CD14-positive monocyte (primary cell): ENCODE measurements around the gene KIAA1549. TPM values are rescaled to one million over a fixed set of nuclear protein-coding genes. Genes with fewer than 3 reads are reported as not detected.

Source experiments
- DNase-seq, 3 donors: peaks; one replicate each; pipeline ENCODE4 v3.0.0-alpha.2; 2011 to 2022
- H2AFZ ChIP-seq: 2 replicates; pipeline ENCODE4 v1.6.0; 2012; ENCODE audit warnings: mild to moderate bottlenecking, low read depth, low read length, inconsistent platforms; ENCODE audit not compliant: insufficient read depth, poor library complexity, severe bottlenecking
- H3K27ac ChIP-seq, 2 donors: 1 replicate in 1 of 2; 2 replicates in 1 of 2; pipeline ENCODE4 v1.5.1; 2012 to 2013; ENCODE audit warnings: low read length in 2 of 2, control low read depth in 1 of 2, inconsistent platforms in 1 of 2, low read depth in 1 of 2, mild to moderate bottlenecking in 1 of 2
- H3K27me3 ChIP-seq, 2 donors: one replicate each; pipeline versions ENCODE4 v1.6.0 to v1.6.1; 2011 to 2013; ENCODE audit warnings: low read length in 2 of 2; ENCODE audit not compliant: control insufficient read depth in 2 of 2, insufficient read depth in 2 of 2
- H3K36me3 ChIP-seq, 2 donors: replicated peaks in 1 of 2; 1 replicate in 1 of 2; 2 replicates in 1 of 2; pipeline versions ENCODE4 v1.5.1 to v1.6.1; 2012 to 2013; ENCODE audit warnings: low read length in 2 of 2, control low read depth in 1 of 2, inconsistent platforms in 1 of 2, mild to moderate bottlenecking in 1 of 2; ENCODE audit not compliant: insufficient read depth in 2 of 2, control insufficient read depth in 1 of 2
- H3K4me1 ChIP-seq, 2 donors: 1 replicate in 1 of 2; 2 replicates in 1 of 2; pipeline versions ENCODE4 v1.5.1 to v1.6.1; 2012 to 2013; ENCODE audit warnings: low read length in 2 of 2, control low read depth in 1 of 2, inconsistent platforms in 1 of 2, mild to moderate bottlenecking in 1 of 2, moderate library complexity in 1 of 2; ENCODE audit not compliant: insufficient read depth in 2 of 2, control insufficient read depth in 1 of 2
- H3K4me2 ChIP-seq: replicated peaks from 2 replicates; pipeline ENCODE3; 2012; ENCODE audit warnings: low read length, moderate library complexity, mild to moderate bottlenecking; ENCODE audit not compliant: poor library complexity, severe bottlenecking; ENCODE audit errors: extremely low read depth
- H3K4me3 ChIP-seq, 3 experiments: fragments of 200-600 bp in 1 of 3; sonication (generic) in 1 of 3; replicated peaks in 1 of 3; 1 replicate in 2 of 3; 2 replicates in 1 of 3; pipeline ENCODE4 v1.5.1; 2011 to 2013; ENCODE audit warnings: low read length in 3 of 3, mild to moderate bottlenecking in 3 of 3, control low read depth in 2 of 3, low read depth in 2 of 3, inconsistent platforms in 1 of 3, moderate library complexity in 1 of 3
- H3K79me2 ChIP-seq: 2 replicates; pipeline ENCODE4 v1.6.0; 2012; ENCODE audit warnings: mild to moderate bottlenecking, control low read depth, inconsistent platforms, low read length, moderate library complexity; ENCODE audit not compliant: insufficient read depth
- H3K9ac ChIP-seq: 2 replicates; pipeline ENCODE4 v1.6.0; 2017; ENCODE audit warnings: low read length, mild to moderate bottlenecking; ENCODE audit not compliant: insufficient read depth, poor library complexity, severe bottlenecking
- H3K9me3 ChIP-seq, 2 donors: replicated peaks in 1 of 2; 1 replicate in 1 of 2; 2 replicates in 1 of 2; pipeline versions ENCODE4 v1.5.1 to v1.6.1; 2012 to 2013; ENCODE audit warnings: low read length in 2 of 2, control low read depth in 1 of 2; ENCODE audit not compliant: control insufficient read depth in 1 of 2, insufficient read depth in 1 of 2
- H4K20me1 ChIP-seq: 2 replicates; pipeline ENCODE4 v1.6.0; 2012; ENCODE audit warnings: mild to moderate bottlenecking, low read length, control low read depth, moderate library complexity; ENCODE audit not compliant: insufficient read depth
- H3K27ac Mint-ChIP-seq, 7 donors: one replicate each; pipeline ENCODE4 v1.8.0; 2020; ENCODE audit warnings: mild to moderate bottlenecking in 7 of 7, mixed read lengths in 7 of 7, moderate library complexity in 6 of 7, inconsistent platforms in 2 of 7
- H3K27me3 Mint-ChIP-seq, 3 donors: one replicate each; pipeline ENCODE4 v1.8.0; 2021 to 2022; ENCODE audit warnings: low read depth in 3 of 3, mild to moderate bottlenecking in 3 of 3, mixed read lengths in 3 of 3, moderate library complexity in 3 of 3, inconsistent platforms in 1 of 3
- H3K36me3 Mint-ChIP-seq, 2 donors: one replicate each; pipeline ENCODE4 v1.8.0; 2020; ENCODE audit warnings: mixed read lengths in 2 of 2, inconsistent platforms in 1 of 2, mild to moderate bottlenecking in 1 of 2
- H3K4me1 Mint-ChIP-seq: one replicate; pipeline ENCODE4 v1.8.0; 2020; ENCODE audit warnings: mild to moderate bottlenecking, mixed read lengths
- H3K4me3 Mint-ChIP-seq, 2 donors: one replicate each; pipeline ENCODE4 v1.8.0; 2020; ENCODE audit warnings: mild to moderate bottlenecking in 2 of 2, mixed read lengths in 2 of 2, moderate library complexity in 1 of 2
- H3K9me3 Mint-ChIP-seq, 7 donors: one replicate each; pipeline ENCODE4 v1.8.0; 2020 to 2022; ENCODE audit warnings: mixed read lengths in 7 of 7, mild to moderate bottlenecking in 6 of 7, moderate library complexity in 6 of 7, inconsistent platforms in 2 of 7
- CTCF ChIP-seq: fragments of 200-600 bp; IDR thresholded peaks from one replicate; pipeline ENCODE4 v1.8.0; 2022; ENCODE audit warnings: antibody characterized with exemption, mild to moderate bottlenecking
- WGBS: methylation state at CpG from one replicate; pipeline ENCODE4 v1.1.5; 2013; ENCODE audit warnings: missing lambda C conversion rate; ENCODE audit not compliant: insufficient coverage; 5-methylcytosine and 5-hydroxymethylcytosine counted together
- intact Hi-C, 2 donors: fragments of 100-400 bp; cut with micrococcal nuclease; formaldehyde crosslinking; loops; one replicate each; pipeline versions ENCODE4 v1.15.0 to v1.15.1; 2023
- polyA plus RNA-seq, 3 donors: library from polyadenylated mRNA; depleted of rRNA in 1 of 3; unstranded in 2 of 3; stranded (reverse) in 1 of 3; fragments of 300-500 nt in 2 of 3; fragments of >200 nt in 1 of 3; fragmentation: Illumina TruSeq in 2 of 3; gene quantifications; 1 replicate in 2 of 3; 2 replicates in 1 of 3; pipeline ENCODE4 v1.2.3, GENCODE V29; 2012 to 2021

The KIAA1549 gene
- polyA plus RNA-seq, 3 donors = 0.03 TPM; not detected in 1

GRCh38 chr7:138911007-138911406 is 70.2 kb downstream of the KIAA1549 start:
- Histone ChIP-seq H3K9ac (no peak overlapping the region), H3K4me1 (no peaks in the 10 kb centered on the region), H4K20me1 (no peaks in the 10 kb centered on the region), H3K9me3 (no peaks in the 10 kb centered on the region), H3K4me2 (no peak overlapping the region), H3K27ac (no peak overlapping the region), H2AFZ (no peak overlapping the region), H3K4me3 (no peak overlapping the region), H3K27me3 (no peaks in the 10 kb centered on the region), H3K79me2 (no peaks in the 10 kb centered on the region), H3K36me3 (no peaks in the 10 kb centered on the region)
- no peaks in the 10 kb centered on the region for H3K4me1 Mint-ChIP-seq
- no peak for DNase-seq
- H3K9me3 Mint-ChIP-seq = peaks cover 0 to 5% (median 2%) of the 10 kb centered on the region in 7 donors
- no peak overlapping the region for H3K4me3 Mint-ChIP-seq
- intact Hi-C loops = no loop called here
- H3K27ac Mint-ChIP-seq = no peak overlapping the region
- TF ChIP-seq CTCF = no peak
- H3K27me3 Mint-ChIP-seq = peaks cover 0 to 4% (median 1%) of the 10 kb centered on the region in 3 donors
- H3K36me3 Mint-ChIP-seq = no peaks in the 10 kb centered on the region
- 100% methylated on average over 1 of the region's 6 CpGs for WGBS

GRCh38 chr7:138907850-138908249 is 73.3 kb downstream of the KIAA1549 start:
- no peak overlapping the region for H2AFZ ChIP-seq
- Mint-ChIP-seq H3K27ac (no peak overlapping the region), H3K9me3 (no peaks in the 10 kb centered on the region), H3K36me3 (no peaks in the 10 kb centered on the region), H3K4me1 (no peaks in the 10 kb centered on the region), H3K27me3 (peaks cover 0 to 2% (median 1%) of the 10 kb centered on the region in 3 donors), H3K4me3 (no peak overlapping the region)
- intact Hi-C loops = no loop called here
- no peak overlapping the region for H3K4me3 ChIP-seq
- H3K79me2 ChIP-seq = no peaks in the 10 kb centered on the region
- WGBS = 92% methylated on average over 7 of the region's 8 CpGs
- H3K4me1 ChIP-seq = no peaks in the 10 kb centered on the region
- no peaks in the 10 kb centered on the region for H4K20me1 ChIP-seq
- H3K27me3 ChIP-seq = no peaks in the 10 kb centered on the region
- no peak overlapping the region for H3K27ac ChIP-seq
- no peak overlapping the region for H3K4me2 ChIP-seq
- no peaks in the 10 kb centered on the region for H3K9me3 ChIP-seq
- no peak for DNase-seq
- no peak for TF ChIP-seq CTCF
- H3K9ac ChIP-seq = no peak overlapping the region
- no peaks in the 10 kb centered on the region for H3K36me3 ChIP-seq
